Suprapubic skin (tissue), 4 donors: Measurements from ENCODE around the gene CDH11.

ENCODE experiments used
- CTCF ChIP-seq, 2 donors: fragments of 200-600 bp in 1 of 2; fragments of 450-650 bp in 1 of 2; sonication (generic) in 1 of 2; IDR thresholded peaks; one replicate each; pipeline ENCODE4 v1.5.1; 2016 to 2019; ENCODE audit warnings: antibody characterized with exemption in 2 of 2, mild to moderate bottlenecking in 1 of 2, moderate library complexity in 1 of 2
- EP300 ChIP-seq: sonication (generic); formaldehyde crosslinking; IDR thresholded peaks from one replicate; pipeline ENCODE4 v1.6.1; 2017; ENCODE audit warnings: antibody characterized with exemption
- POLR2A ChIP-seq, 2 donors: fragments of 450-650 bp; IDR thresholded peaks; one replicate each; pipeline ENCODE4 v1.6.1; 2017; ENCODE audit warnings: antibody characterized with exemption in 2 of 2, mild to moderate bottlenecking in 2 of 2, moderate library complexity in 2 of 2
- POLR2AphosphoS5 ChIP-seq, 3 donors: sonication (generic); formaldehyde crosslinking; IDR thresholded peaks; one replicate each; pipeline ENCODE4 v1.6.1; 2017; ENCODE audit warnings: antibody characterized with exemption in 3 of 3

- TF ChIP-seq CTCF (IDR thresholded peaks at IDR 0.05), result no peak
- TF ChIP-seq EP300, result no peak
- no peak for TF ChIP-seq POLR2A (IDR thresholded peaks at IDR 0.05)
- TF ChIP-seq POLR2AphosphoS5 (IDR thresholded peaks at IDR 0.05), result no peak
Observed at GRCh38 chr16:65095090-65095728, 26.7 kb downstream of the CDH11 start.
